ENCODE data around the gene ADNP2. TPM values are rescaled to one million over a fixed set of nuclear protein-coding genes. Genes with fewer than 3 reads are reported as not detected.
A peak's percentile ranks its signal among the peaks of the same experiment; 100 is the strongest.

ADNP2 gene
- total RNA-seq, 1 donor from 2014 or later: 33.9 TPM

GRCh38 chr18:80106482-80107051, 2.5 kb upstream of the ADNP2 start:
- DNase-seq (ENCODE audit: low spot score in 2 of 2, unreplicated experiment in 2 of 2): no peak
- TF ChIP-seq CTCF (IDR thresholded peaks at IDR 0.05; ENCODE audit: unreplicated experiment): no peak
- H3K27ac Mint-ChIP-seq: peak overlapping the region; percentile 3
- H3K9me3 Mint-ChIP-seq: peaks cover 6% of the 10 kb centered on the region
- no peaks in the 10 kb centered on the region for H3K27me3 Mint-ChIP-seq (ENCODE audit: low read depth)
- H3K4me1 Mint-ChIP-seq: peaks cover 35% of the 10 kb centered on the region
- H3K36me3 Mint-ChIP-seq: no peaks in the 10 kb centered on the region
- no peak overlapping the region for H3K4me3 Mint-ChIP-seq

GRCh38 chr18:80107426-80107825, 1.6 kb upstream of the ADNP2 start:
- peaks cover 38% of the 10 kb centered on the region for H3K4me1 Mint-ChIP-seq

GRCh38 chr18:80108121-80108536, 933 bp upstream of the ADNP2 start:
- peaks cover 44% of the 10 kb centered on the region for H3K4me1 Mint-ChIP-seq
- no peak for DNase-seq (ENCODE audit: low spot score in 2 of 2, unreplicated experiment in 2 of 2)
- H3K27ac Mint-ChIP-seq: peak overlapping the region; percentile 78

More at GRCh38 chr18:80107426-80107825, 1.6 kb upstream of the ADNP2 start:
- no peak for DNase-seq (ENCODE audit: low spot score in 2 of 2, unreplicated experiment in 2 of 2)
- no peak for TF ChIP-seq CTCF (IDR thresholded peaks at IDR 0.05; ENCODE audit: unreplicated experiment)
- peak overlapping the region; percentile 54 for H3K4me3 Mint-ChIP-seq
- no peaks in the 10 kb centered on the region for H3K9me3 Mint-ChIP-seq
- H3K27me3 Mint-ChIP-seq (ENCODE audit: low read depth): no peaks in the 10 kb centered on the region
- no peaks in the 10 kb centered on the region for H3K36me3 Mint-ChIP-seq
- peak overlapping the region; percentile 54 for H3K27ac Mint-ChIP-seq

GRCh38 chr18:80109676-80110078, 615 bp downstream of the ADNP2 start:
- Mint-ChIP-seq H3K27ac (peak overlapping the region; percentile 82), H3K9me3 (no peaks in the 10 kb centered on the region), H3K27me3 (ENCODE audit: low read depth) (no peaks in the 10 kb centered on the region), H3K4me3 (peak overlapping the region; percentile 82), H3K36me3 (no peaks in the 10 kb centered on the region), H3K4me1 (peaks cover 39% of the 10 kb centered on the region)
- peak in 1 of 2 experiments; percentile 63 for DNase-seq (ENCODE audit: low spot score in 2 of 2, unreplicated experiment in 2 of 2)
- TF ChIP-seq CTCF (IDR thresholded peaks at IDR 0.05; ENCODE audit: unreplicated experiment): no peak

More at GRCh38 chr18:80108121-80108536, 933 bp upstream of the ADNP2 start:
- no peak for TF ChIP-seq CTCF (IDR thresholded peaks at IDR 0.05; ENCODE audit: unreplicated experiment)
- H3K27me3 Mint-ChIP-seq (ENCODE audit: low read depth): no peaks in the 10 kb centered on the region
- no peaks in the 10 kb centered on the region for H3K36me3 Mint-ChIP-seq
- H3K9me3 Mint-ChIP-seq: no peaks in the 10 kb centered on the region
- H3K4me3 Mint-ChIP-seq: peak overlapping the region; percentile 67

- Mint-ChIP-seq H3K27me3 (ENCODE audit: low read depth) (no peaks in the 10 kb centered on the region), H3K36me3 (peaks cover 4% of the 10 kb centered on the region)
- no peak for DNase-seq (ENCODE audit: low spot score in 2 of 2, unreplicated experiment in 2 of 2)
These were observed 3.7 kb downstream of the ADNP2 start for GRCh38 chr18:80112624-80113248.

More at GRCh38 chr18:80112624-80113248, 3.7 kb downstream of the ADNP2 start:
- Mint-ChIP-seq H3K4me1 (peaks cover 32% of the 10 kb centered on the region), H3K9me3 (no peaks in the 10 kb centered on the region), H3K27ac (peak overlapping the region; percentile 69), H3K4me3 (no peak overlapping the region)
- no peak for TF ChIP-seq CTCF (IDR thresholded peaks at IDR 0.05; ENCODE audit: unreplicated experiment)
